ENCODE data around the gene TTC8. TPM values are rescaled to one million over a fixed set of nuclear protein-coding genes. Genes with fewer than 3 reads are reported as not detected.

Gene TTC8
- total RNA-seq, 1 experiment from 2014 or later: 9.2 TPM

DNA sequence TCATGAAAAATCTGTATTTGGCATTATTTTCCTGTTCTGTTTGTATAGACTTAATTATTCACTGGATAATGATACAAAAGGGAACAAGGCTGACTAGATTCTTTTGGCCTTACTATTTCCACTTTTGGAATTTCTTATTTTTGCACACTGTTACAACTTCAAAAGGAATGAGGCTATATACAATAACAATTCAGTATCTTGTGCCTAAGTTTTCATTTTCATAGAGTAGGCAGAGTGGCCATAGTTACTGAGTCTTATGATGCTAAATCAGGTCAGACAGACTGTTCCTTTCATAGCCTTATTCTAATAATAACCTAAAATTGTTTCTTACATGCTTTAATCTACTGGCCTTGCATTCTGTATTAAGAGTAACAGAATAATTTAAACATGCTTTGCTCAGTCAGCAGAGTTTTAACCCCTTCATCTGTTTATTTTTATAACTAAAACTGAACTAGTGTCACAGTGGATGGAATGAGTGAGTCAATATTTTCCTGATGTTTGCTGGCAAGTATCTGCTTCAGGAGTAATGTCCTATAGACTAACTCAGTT lies 10.5 kb downstream of the TTC8 start:
- no peak overlapping the region for H3K27ac Mint-ChIP-seq
- Histone ChIP-seq H2BK15ac (ENCODE audit: low read depth, low read length) (no peak overlapping the region), H3K23me2 (ENCODE audit: insufficient read length, low read depth, low read length, poor library complexity, severe bottlenecking) (no peaks in the 10 kb centered on the region), H3K14ac (ENCODE audit: insufficient read depth, low read length) (no peak overlapping the region), H2BK5ac (ENCODE audit: insufficient read length, low read length) (no peak overlapping the region), H2BK12ac (ENCODE audit: insufficient read length, low read depth, low read length) (no peak overlapping the region), H3K79me2 (ENCODE audit: insufficient read depth, low read length) (no peaks in the 10 kb centered on the region), H3K9ac (ENCODE audit: extremely low read depth, insufficient read length, low read length) (no peak overlapping the region), H4K5ac (ENCODE audit: insufficient read length, low read depth, low read length) (no peak overlapping the region), H3K4me2 (ENCODE audit: insufficient read depth, insufficient read length, low read length) (no peak overlapping the region), H3K4ac (ENCODE audit: low read depth, low read length) (no peak overlapping the region), H4K20me1 (ENCODE audit: control insufficient read depth, insufficient read depth, insufficient read length) (no peaks in the 10 kb centered on the region), H2AK5ac (ENCODE audit: insufficient read length, low read length) (no peak overlapping the region), H3K9me3 (ENCODE audit: control insufficient read depth, low read depth, low read length) (no peaks in the 10 kb centered on the region), H3K23ac (ENCODE audit: insufficient read length, low read depth, low read length) (no peak overlapping the region), H2AFZ (ENCODE audit: low read length) (no peak overlapping the region), H4K8ac (replicated peaks; ENCODE audit: insufficient read length, low read depth, low read length) (no peak overlapping the region), H3K27me3 (ENCODE audit: insufficient read depth, low read length) (no peaks in the 10 kb centered on the region), H3K56ac (ENCODE audit: insufficient read length, low read depth, low read length) (no peak overlapping the region), H2BK120ac (ENCODE audit: low read depth, low read length, poor library complexity, severe bottlenecking) (no peak overlapping the region), H2BK20ac (ENCODE audit: low read depth, low read length, poor library complexity, severe bottlenecking) (no peak overlapping the region), H3K18ac (ENCODE audit: insufficient read length, low read depth, low read length) (no peak overlapping the region), H3K79me1 (ENCODE audit: insufficient read depth, low read depth, low read length, poor library complexity, severe bottlenecking) (no peaks in the 10 kb centered on the region), H3T11ph (ENCODE audit: low read length) (no peak overlapping the region), H3K4me1 (ENCODE audit: insufficient read depth, low read length) (no peaks in the 10 kb centered on the region), H3K27ac (ENCODE audit: insufficient read length, low read depth, low read length) (no peak overlapping the region), H4K91ac (ENCODE audit: insufficient read length, low read depth, low read length) (no peak overlapping the region)
- no peaks in the 10 kb centered on the region for H3K27me3 Mint-ChIP-seq (ENCODE audit: low read depth)
- H3K4me1 Mint-ChIP-seq: peaks cover 4 to 11% of the 10 kb centered on the region in 2 experiments
- TF ChIP-seq, protein P1, sequence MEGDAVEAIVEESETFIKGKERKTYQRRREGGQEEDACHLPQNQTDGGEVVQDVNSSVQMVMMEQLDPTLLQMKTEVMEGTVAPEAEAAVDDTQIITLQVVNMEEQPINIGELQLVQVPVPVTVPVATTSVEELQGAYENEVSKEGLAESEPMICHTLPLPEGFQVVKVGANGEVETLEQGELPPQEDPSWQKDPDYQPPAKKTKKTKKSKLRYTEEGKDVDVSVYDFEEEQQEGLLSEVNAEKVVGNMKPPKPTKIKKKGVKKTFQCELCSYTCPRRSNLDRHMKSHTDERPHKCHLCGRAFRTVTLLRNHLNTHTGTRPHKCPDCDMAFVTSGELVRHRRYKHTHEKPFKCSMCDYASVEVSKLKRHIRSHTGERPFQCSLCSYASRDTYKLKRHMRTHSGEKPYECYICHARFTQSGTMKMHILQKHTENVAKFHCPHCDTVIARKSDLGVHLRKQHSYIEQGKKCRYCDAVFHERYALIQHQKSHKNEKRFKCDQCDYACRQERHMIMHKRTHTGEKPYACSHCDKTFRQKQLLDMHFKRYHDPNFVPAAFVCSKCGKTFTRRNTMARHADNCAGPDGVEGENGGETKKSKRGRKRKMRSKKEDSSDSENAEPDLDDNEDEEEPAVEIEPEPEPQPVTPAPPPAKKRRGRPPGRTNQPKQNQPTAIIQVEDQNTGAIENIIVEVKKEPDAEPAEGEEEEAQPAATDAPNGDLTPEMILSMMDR (conservative IDR thresholded peaks at IDR 0.05): no peak
- no peak overlapping the region for H3K4me3 Mint-ChIP-seq
- peaks cover 0 to 2% of the 10 kb centered on the region in 2 experiments; a peak in 2 of 5 replicates for H3K9me3 Mint-ChIP-seq
- H3K36me3 Mint-ChIP-seq (ENCODE audit: insufficient read depth in 1 of 3, low read depth in 3 of 3): peaks cover 5 to 12% (median 5%) of the 10 kb centered on the region in 3 experiments; a peak in 6 of 7 replicates
- DNase-seq: no peak

All from H9 (cell line).